DND-41 (cell line): ENCODE data around the gene FHOD3.

Source experiments
- ATAC-seq: fragments of 200-7000 bp; cut with Tn5 transposase; 3 replicates; pipeline ENCODE4 v1.9.1; 2021; ENCODE audit warnings: low read depth; ENCODE audit not compliant: insufficient read depth
- DNase-seq: peaks from one replicate; pipeline ENCODE4 v3.0.0-alpha.2; 2020
- H2AFZ ChIP-seq: 2 replicates; pipeline ENCODE4 v1.6.0; 2012; ENCODE audit warnings: low read depth, low read length
- H3K27ac ChIP-seq: 2 replicates; pipeline ENCODE4 v1.5.1; 2012; ENCODE audit warnings: low read length, inconsistent platforms
- H3K27me3 ChIP-seq: fragments of 200-600 bp; sonication (generic); 2 replicates; pipeline ENCODE4 v1.6.0; 2012; ENCODE audit warnings: low read length, mild to moderate bottlenecking, inconsistent platforms; ENCODE audit not compliant: insufficient read depth, poor library complexity
- H3K36me3 ChIP-seq: 2 replicates; pipeline ENCODE4 v1.5.1; 2012; ENCODE audit warnings: low read length, inconsistent platforms; ENCODE audit not compliant: insufficient read depth
- H3K4me1 ChIP-seq: 2 replicates; pipeline ENCODE4 v1.5.1; 2012; ENCODE audit warnings: mild to moderate bottlenecking, low read length; ENCODE audit not compliant: insufficient read depth
- H3K4me2 ChIP-seq: 2 replicates; pipeline ENCODE4 v1.6.0; 2012; ENCODE audit warnings: mild to moderate bottlenecking, moderate library complexity, low read length, inconsistent platforms; ENCODE audit not compliant: insufficient read depth
- H3K4me3 ChIP-seq, 2 experiments: fragments of 200-600 bp in 1 of 2; shearing (Covaris generic) in 1 of 2; 2 replicates each; pipeline ENCODE4 v1.5.1; 2012 to 2016; ENCODE audit warnings: inconsistent platforms in 2 of 2, low read length in 2 of 2, mild to moderate bottlenecking in 2 of 2, low read depth in 1 of 2, moderate library complexity in 1 of 2
- H3K79me2 ChIP-seq: 2 replicates; pipeline ENCODE4 v1.6.0; 2012; ENCODE audit warnings: low read length, inconsistent platforms; ENCODE audit not compliant: insufficient read depth
- H3K9ac ChIP-seq: 2 replicates; pipeline ENCODE4 v1.6.0; 2012; ENCODE audit warnings: low read depth, mild to moderate bottlenecking, inconsistent platforms, low read length, moderate library complexity
- H3K9me3 ChIP-seq: 2 replicates; pipeline ENCODE4 v1.5.1; 2012; ENCODE audit warnings: low read length, moderate library complexity, mild to moderate bottlenecking, inconsistent platforms; ENCODE audit not compliant: insufficient read depth, severe bottlenecking
- H4K20me1 ChIP-seq: 2 replicates; pipeline ENCODE4 v1.6.0; 2012; ENCODE audit warnings: low read length; ENCODE audit not compliant: insufficient read depth
- EZH2 ChIP-seq: IDR thresholded peaks from 3 replicates; pipeline ENCODE4 v1.6.1; 2012; ENCODE audit warnings: borderline replicate concordance, low read depth, mild to moderate bottlenecking, moderate library complexity, low read length, inconsistent platforms; ENCODE audit not compliant: severe bottlenecking
- TF ChIP-seq, protein P1 (sequence below): IDR thresholded peaks from 2 replicates; pipeline ENCODE4 v1.5.1; 2012; ENCODE audit warnings: borderline replicate concordance, low read length, moderate library complexity, mild to moderate bottlenecking; ENCODE audit not compliant: poor library complexity, severe bottlenecking; ENCODE audit errors: extremely low read depth

Gene FHOD3

DNA sequence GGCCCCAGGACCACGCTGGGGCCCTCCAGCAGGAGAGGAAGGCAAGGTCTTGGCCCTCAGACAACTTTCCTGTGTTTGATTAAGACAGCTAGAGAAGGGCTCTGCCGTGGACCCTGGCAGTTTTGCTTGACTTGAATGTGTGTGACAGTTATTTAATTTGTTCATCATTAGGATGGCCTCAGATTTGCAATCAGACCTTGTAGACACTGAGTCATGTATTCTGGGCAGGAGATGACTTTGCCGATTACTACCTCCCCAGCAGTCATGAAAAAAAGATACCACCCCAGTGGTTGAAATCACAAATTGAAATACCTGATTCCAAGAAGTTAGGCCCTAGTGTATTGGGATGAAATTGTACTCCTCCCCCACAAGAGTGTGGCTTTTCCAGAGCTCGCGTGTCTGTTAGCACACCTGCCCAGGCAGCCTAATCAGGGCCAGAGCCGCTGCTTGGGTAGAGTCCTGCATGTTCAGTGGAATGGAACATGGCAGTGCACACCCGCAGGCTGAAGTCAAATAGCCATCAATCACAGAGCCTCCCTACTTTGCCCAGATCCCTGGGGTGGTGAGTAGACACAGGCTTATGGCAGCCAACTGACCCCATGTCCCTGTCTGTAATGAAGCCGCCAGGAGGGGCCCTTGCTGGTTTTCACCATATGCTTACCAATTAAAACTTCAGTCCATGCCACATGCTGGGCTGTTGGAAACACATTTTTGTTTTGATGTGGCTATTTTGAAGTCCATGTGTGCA, 408.8 kb downstream of the FHOD3 start:
- no peak overlapping the region for H3K27ac ChIP-seq
- H4K20me1 ChIP-seq = no peaks in the 10 kb centered on the region
- no peak overlapping the region for H3K4me3 ChIP-seq
- no peak overlapping the region for H3K9ac ChIP-seq
- no peaks in the 10 kb centered on the region for H3K9me3 ChIP-seq
- peaks cover 3% of the 10 kb centered on the region for H3K27me3 ChIP-seq
- DNase-seq (no peak), ATAC-seq (no peak)
- H2AFZ ChIP-seq = no peak overlapping the region
- no peaks in the 10 kb centered on the region for H3K36me3 ChIP-seq
- TF ChIP-seq, protein P1, sequence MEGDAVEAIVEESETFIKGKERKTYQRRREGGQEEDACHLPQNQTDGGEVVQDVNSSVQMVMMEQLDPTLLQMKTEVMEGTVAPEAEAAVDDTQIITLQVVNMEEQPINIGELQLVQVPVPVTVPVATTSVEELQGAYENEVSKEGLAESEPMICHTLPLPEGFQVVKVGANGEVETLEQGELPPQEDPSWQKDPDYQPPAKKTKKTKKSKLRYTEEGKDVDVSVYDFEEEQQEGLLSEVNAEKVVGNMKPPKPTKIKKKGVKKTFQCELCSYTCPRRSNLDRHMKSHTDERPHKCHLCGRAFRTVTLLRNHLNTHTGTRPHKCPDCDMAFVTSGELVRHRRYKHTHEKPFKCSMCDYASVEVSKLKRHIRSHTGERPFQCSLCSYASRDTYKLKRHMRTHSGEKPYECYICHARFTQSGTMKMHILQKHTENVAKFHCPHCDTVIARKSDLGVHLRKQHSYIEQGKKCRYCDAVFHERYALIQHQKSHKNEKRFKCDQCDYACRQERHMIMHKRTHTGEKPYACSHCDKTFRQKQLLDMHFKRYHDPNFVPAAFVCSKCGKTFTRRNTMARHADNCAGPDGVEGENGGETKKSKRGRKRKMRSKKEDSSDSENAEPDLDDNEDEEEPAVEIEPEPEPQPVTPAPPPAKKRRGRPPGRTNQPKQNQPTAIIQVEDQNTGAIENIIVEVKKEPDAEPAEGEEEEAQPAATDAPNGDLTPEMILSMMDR = no peak
- no peak for TF ChIP-seq EZH2
- H3K4me2 ChIP-seq = no peak overlapping the region
- H3K79me2 ChIP-seq = no peaks in the 10 kb centered on the region
- no peaks in the 10 kb centered on the region for H3K4me1 ChIP-seq

DNA sequence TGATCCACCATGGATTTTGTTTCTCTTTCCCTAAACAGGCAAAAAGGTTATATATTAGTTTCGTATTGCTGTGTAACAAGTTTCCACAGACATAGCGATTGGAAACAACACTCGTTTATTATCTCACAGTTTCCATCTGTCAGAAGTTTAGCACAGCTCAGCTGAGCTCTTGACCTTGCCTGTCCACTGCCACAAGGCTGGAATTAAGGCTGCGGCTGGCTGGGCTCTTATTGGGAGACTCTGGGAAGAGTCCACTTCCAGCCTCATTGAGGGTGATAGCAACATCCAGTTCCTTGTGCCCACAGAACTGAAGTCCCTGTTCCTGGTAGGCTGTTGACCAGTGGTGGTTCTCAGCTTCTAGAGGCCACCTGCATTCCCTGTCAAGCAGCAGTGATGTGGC, 410.9 kb downstream of the FHOD3 start:
- Histone ChIP-seq H3K4me1 (no peaks in the 10 kb centered on the region), H3K36me3 (no peaks in the 10 kb centered on the region), H3K9me3 (no peaks in the 10 kb centered on the region), H3K4me3 (no peak overlapping the region), H3K27ac (no peak overlapping the region), H4K20me1 (no peaks in the 10 kb centered on the region), H3K4me2 (no peak overlapping the region), H3K79me2 (no peaks in the 10 kb centered on the region), H3K9ac (no peak overlapping the region), H2AFZ (no peak overlapping the region), H3K27me3 (peaks cover 3% of the 10 kb centered on the region)
- ATAC-seq (no peak), DNase-seq (no peak)
- TF ChIP-seq, protein P1 = no peak
- TF ChIP-seq EZH2 = no peak

DNA sequence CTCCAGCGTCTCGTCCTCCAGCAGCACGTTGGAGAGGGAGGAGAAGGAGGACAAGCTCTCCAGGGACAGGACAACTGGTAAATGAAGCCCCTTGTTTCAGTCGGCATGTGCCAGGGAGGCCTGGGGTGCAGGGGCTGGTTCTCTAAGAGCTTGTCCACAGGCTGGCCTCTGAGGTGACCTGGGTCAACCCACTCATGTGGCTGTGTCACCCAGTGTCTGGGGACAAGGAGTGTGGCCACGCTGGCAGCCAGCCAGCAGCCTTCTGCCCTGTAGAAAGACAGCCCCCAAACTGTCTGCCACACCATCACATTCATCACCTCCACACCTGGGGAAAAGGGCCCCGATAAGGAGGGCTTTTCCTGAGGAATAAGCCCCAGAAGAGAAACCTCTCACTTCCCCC, 411.8 kb downstream of the FHOD3 start:
- Histone ChIP-seq H3K4me3 (no peak overlapping the region), H3K4me2 (no peak overlapping the region), H3K9ac (no peak overlapping the region), H3K79me2 (no peaks in the 10 kb centered on the region), H2AFZ (no peak overlapping the region), H3K4me1 (no peaks in the 10 kb centered on the region), H3K36me3 (no peaks in the 10 kb centered on the region), H3K27me3 (peaks cover 2% of the 10 kb centered on the region), H3K27ac (no peak overlapping the region), H3K9me3 (no peaks in the 10 kb centered on the region), H4K20me1 (no peaks in the 10 kb centered on the region)
- ATAC-seq (no peak), DNase-seq (no peak)
- TF ChIP-seq, protein P1 = no peak
